Fibroblast of lung (primary cell): ENCODE measurements around the gene STRIP2. TPM values are rescaled to one million over a fixed set of nuclear protein-coding genes. Genes with fewer than 3 reads are reported as not detected.

Experiments used
- DNase-seq, 2 donors: peaks; one replicate each; pipeline versions ENCODE4 v3.0.0 to v3.0.0-alpha.2; 2010; ENCODE audit warnings: low read depth in 2 of 2
- H2AFZ ChIP-seq: 2 replicates; pipeline ENCODE4 v1.5.1; 2012; ENCODE audit warnings: low read length, control low read depth, inconsistent platforms
- H3K27ac ChIP-seq: 2 replicates; pipeline ENCODE4 v1.5.1; 2011; ENCODE audit warnings: low read length, control low read depth; ENCODE audit not compliant: insufficient read depth
- H3K27me3 ChIP-seq: 2 replicates; pipeline ENCODE4 v1.5.1; 2011; ENCODE audit warnings: mild to moderate bottlenecking, low read length; ENCODE audit not compliant: control insufficient read depth, insufficient read depth
- H3K36me3 ChIP-seq: 2 replicates; pipeline ENCODE4 v1.5.1; 2011; ENCODE audit warnings: low read length; ENCODE audit not compliant: control insufficient read depth, insufficient read depth
- H3K4me1 ChIP-seq: 2 replicates; pipeline ENCODE4 v1.5.1; 2011; ENCODE audit warnings: low read length; ENCODE audit not compliant: control insufficient read depth, insufficient read depth; ENCODE audit errors: extremely low read depth
- H3K4me2 ChIP-seq: 2 replicates; pipeline ENCODE4 v1.5.1; 2011; ENCODE audit warnings: low read length, control low read depth; ENCODE audit not compliant: insufficient read depth; ENCODE audit errors: extremely low read depth
- H3K4me3 ChIP-seq, 4 experiments: fragments of 200-600 bp in 1 of 4; sonication (generic) in 1 of 4; replicated peaks in 1 of 4; 2 replicates each; pipeline ENCODE4 v1.5.1; 2011 to 2016; ENCODE audit warnings: low read length in 4 of 4, low read depth in 3 of 4, mild to moderate bottlenecking in 3 of 4, control low read depth in 2 of 4, inconsistent platforms in 1 of 4, mixed read lengths in 1 of 4; ENCODE audit not compliant: insufficient read depth in 1 of 4; ENCODE audit errors: control extremely low read depth in 1 of 4
- H3K79me2 ChIP-seq: 2 replicates; pipeline ENCODE4 v1.5.1; 2012; ENCODE audit warnings: mild to moderate bottlenecking, low read length, inconsistent platforms; ENCODE audit not compliant: control insufficient read depth, insufficient read depth
- H3K9ac ChIP-seq: 2 replicates; pipeline ENCODE4 v1.5.1; 2011; ENCODE audit warnings: mild to moderate bottlenecking, low read length, control low read depth; ENCODE audit not compliant: insufficient read depth
- H3K9me3 ChIP-seq: 2 replicates; pipeline ENCODE4 v1.5.1; 2012; ENCODE audit warnings: low read depth, low read length; ENCODE audit not compliant: control insufficient read depth, insufficient read depth
- H4K20me1 ChIP-seq: 2 replicates; pipeline ENCODE4 v1.5.1; 2011; ENCODE audit warnings: low read length; ENCODE audit not compliant: control insufficient read depth, insufficient read depth; ENCODE audit errors: extremely low read depth
- CTCF ChIP-seq, 2 donors: IDR thresholded peaks in 1 of 2; conservative IDR thresholded peaks in 1 of 2; 1 replicate in 1 of 2; 2 replicates in 1 of 2; pipeline ENCODE4 v1.5.1; 2011 to 2012; ENCODE audit warnings: low read length in 2 of 2, control low read depth in 1 of 2, inconsistent platforms in 1 of 2, low read depth in 1 of 2, mild to moderate bottlenecking in 1 of 2
- EZH2 ChIP-seq: IDR thresholded peaks from 2 replicates; pipeline ENCODE4 v1.5.1; 2012; ENCODE audit warnings: low read length, control low read depth, mild to moderate bottlenecking; ENCODE audit errors: missing control alignments
- polyA plus RNA-seq, 2 donors: library from polyadenylated mRNA; depleted of rRNA in 1 of 2; stranded (reverse) in 1 of 2; unstranded in 1 of 2; fragments of >200 nt; gene quantifications; 2 replicates each; pipeline ENCODE4 v1.2.1, GENCODE V29; 2011 to 2012; ENCODE audit warnings: missing spikeins in 1 of 2
- total RNA-seq: library from RNA; depleted of rRNA; stranded (reverse); fragments of >200 nt; gene quantifications from 2 replicates; pipeline ENCODE4 v1.2.1, GENCODE V29; 2014

The STRIP2 gene
- total and polyA plus RNA-seq, 2 donors (not counting 1 experiment from before 2014, with no cell fraction given): 1.9 to 10.9 TPM

GRCh38 chr7:129393255-129393654 lies 41.0 kb upstream of the STRIP2 start:
- H3K36me3 ChIP-seq: no peaks in the 10 kb centered on the region
- no peaks in the 10 kb centered on the region for H3K79me2 ChIP-seq
- H4K20me1 ChIP-seq: no peaks in the 10 kb centered on the region
- H3K27me3 ChIP-seq: no peaks in the 10 kb centered on the region
- no peak overlapping the region for H2AFZ ChIP-seq
- no peak overlapping the region for H3K9ac ChIP-seq
- H3K4me2 ChIP-seq: no peak overlapping the region
- no peak overlapping the region for H3K4me3 ChIP-seq
- DNase-seq: no peak
- no peak for TF ChIP-seq CTCF (conservative IDR thresholded peaks at IDR 0.05 in 1 of 2, IDR thresholded peaks at IDR 0.05 in 1 of 2; ENCODE audit: low read depth in 1 of 2, low read length in 2 of 2)
- no peak for TF ChIP-seq EZH2
- no peak overlapping the region for H3K27ac ChIP-seq
- no peaks in the 10 kb centered on the region for H3K9me3 ChIP-seq
- no peaks in the 10 kb centered on the region for H3K4me1 ChIP-seq

- no peak for TF ChIP-seq CTCF (conservative IDR thresholded peaks at IDR 0.05 in 1 of 2, IDR thresholded peaks at IDR 0.05 in 1 of 2; ENCODE audit: low read depth in 1 of 2, low read length in 2 of 2)
- TF ChIP-seq EZH2: no peak
- H3K79me2 ChIP-seq: no peaks in the 10 kb centered on the region
- H3K4me2 ChIP-seq: no peak overlapping the region
- H3K27me3 ChIP-seq: no peaks in the 10 kb centered on the region
- no peaks in the 10 kb centered on the region for H3K4me1 ChIP-seq
- no peak overlapping the region for H3K9ac ChIP-seq
- H2AFZ ChIP-seq: no peak overlapping the region
- no peaks in the 10 kb centered on the region for H3K36me3 ChIP-seq
- no peaks in the 10 kb centered on the region for H3K9me3 ChIP-seq
- no peaks in the 10 kb centered on the region for H4K20me1 ChIP-seq
- H3K4me3 ChIP-seq: no peak overlapping the region
- no peak overlapping the region for H3K27ac ChIP-seq
- no peak for DNase-seq
Measured at GRCh38 chr7:129394101-129394500, 40.1 kb upstream of the STRIP2 start.

DNA sequence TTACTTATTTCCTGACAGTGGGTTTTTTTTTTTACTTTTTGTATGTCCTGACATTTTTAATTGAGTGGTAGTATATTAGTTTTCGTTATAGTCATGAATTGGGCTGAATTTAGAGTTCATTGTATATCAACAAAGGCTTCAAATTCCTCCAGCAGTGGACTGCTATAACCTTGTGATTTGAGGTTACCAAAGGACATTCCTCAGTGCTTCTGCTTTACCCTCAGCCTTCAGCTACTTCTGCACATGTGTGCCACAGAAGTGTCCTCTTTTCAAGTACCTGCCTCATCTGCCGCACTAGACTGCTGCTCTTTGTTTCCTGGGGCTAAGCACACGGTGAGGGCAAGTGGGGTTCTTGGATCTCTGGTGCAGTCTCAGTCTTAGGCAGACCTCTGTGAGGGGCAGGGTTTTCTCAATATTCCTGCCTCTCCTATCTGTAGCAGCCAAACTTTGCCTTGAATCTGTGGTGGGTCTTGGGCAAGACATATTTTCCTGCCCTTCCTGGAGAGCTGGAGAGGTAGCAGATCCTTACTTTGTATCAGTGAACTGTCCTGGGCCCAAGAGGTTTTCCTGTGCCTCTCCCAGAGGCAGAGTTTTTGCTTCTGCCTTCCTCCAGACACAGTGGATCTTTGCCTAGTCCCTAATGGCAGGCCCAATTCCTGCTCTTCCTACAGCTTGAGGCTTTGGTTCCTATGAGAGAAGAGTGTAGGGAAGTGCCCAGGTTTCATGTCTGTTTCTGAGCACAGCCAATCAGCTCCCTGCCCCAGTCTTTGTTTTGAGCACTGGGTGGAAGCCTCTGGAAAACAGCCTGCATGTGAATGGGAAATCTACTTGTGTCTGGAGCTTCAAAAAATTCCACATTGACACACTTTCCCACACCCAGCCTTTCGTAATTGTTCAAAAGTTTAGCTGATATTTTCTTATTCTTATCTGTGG lies 39.0 kb upstream of the STRIP2 start:
- Histone ChIP-seq H3K9me3 (no peaks in the 10 kb centered on the region), H3K36me3 (no peaks in the 10 kb centered on the region), H3K4me2 (no peak overlapping the region), H4K20me1 (no peaks in the 10 kb centered on the region), H3K79me2 (no peaks in the 10 kb centered on the region), H3K27ac (no peak overlapping the region), H3K9ac (no peak overlapping the region), H3K4me1 (no peaks in the 10 kb centered on the region), H2AFZ (no peak overlapping the region), H3K4me3 (no peak overlapping the region), H3K27me3 (no peaks in the 10 kb centered on the region)
- no peak for TF ChIP-seq EZH2
- TF ChIP-seq CTCF (conservative IDR thresholded peaks at IDR 0.05 in 1 of 2, IDR thresholded peaks at IDR 0.05 in 1 of 2; ENCODE audit: low read depth in 1 of 2, low read length in 2 of 2): no peak
- DNase-seq: no peak
